Measurements from ENCODE around the gene NCR1.
"Not testable (repeated sequence)": the region's sequence is repeated elsewhere in the genome, so short reads cannot be mapped to it uniquely, and the experiment has no call there.

The NCR1 gene

GRCh38 chr19:54949412-54949811, 43.5 kb downstream of the NCR1 start:
- no peak for DNase-seq (ENCODE audit: low spot score)
- H3K4me3 ChIP-seq = no peak overlapping the region
- TF ChIP-seq, protein P1, sequence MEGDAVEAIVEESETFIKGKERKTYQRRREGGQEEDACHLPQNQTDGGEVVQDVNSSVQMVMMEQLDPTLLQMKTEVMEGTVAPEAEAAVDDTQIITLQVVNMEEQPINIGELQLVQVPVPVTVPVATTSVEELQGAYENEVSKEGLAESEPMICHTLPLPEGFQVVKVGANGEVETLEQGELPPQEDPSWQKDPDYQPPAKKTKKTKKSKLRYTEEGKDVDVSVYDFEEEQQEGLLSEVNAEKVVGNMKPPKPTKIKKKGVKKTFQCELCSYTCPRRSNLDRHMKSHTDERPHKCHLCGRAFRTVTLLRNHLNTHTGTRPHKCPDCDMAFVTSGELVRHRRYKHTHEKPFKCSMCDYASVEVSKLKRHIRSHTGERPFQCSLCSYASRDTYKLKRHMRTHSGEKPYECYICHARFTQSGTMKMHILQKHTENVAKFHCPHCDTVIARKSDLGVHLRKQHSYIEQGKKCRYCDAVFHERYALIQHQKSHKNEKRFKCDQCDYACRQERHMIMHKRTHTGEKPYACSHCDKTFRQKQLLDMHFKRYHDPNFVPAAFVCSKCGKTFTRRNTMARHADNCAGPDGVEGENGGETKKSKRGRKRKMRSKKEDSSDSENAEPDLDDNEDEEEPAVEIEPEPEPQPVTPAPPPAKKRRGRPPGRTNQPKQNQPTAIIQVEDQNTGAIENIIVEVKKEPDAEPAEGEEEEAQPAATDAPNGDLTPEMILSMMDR (IDR thresholded peaks at IDR 0.05) = no peak
- no peak overlapping the region for H3K27ac ChIP-seq

- DNase-seq (ENCODE audit: low spot score); H3K27ac ChIP-seq; H3K4me3 ChIP-seq: not testable (repeated sequence)
These were observed 44.6 kb downstream of the NCR1 start for GRCh38 chr19:54950580-54950979.

DNA sequence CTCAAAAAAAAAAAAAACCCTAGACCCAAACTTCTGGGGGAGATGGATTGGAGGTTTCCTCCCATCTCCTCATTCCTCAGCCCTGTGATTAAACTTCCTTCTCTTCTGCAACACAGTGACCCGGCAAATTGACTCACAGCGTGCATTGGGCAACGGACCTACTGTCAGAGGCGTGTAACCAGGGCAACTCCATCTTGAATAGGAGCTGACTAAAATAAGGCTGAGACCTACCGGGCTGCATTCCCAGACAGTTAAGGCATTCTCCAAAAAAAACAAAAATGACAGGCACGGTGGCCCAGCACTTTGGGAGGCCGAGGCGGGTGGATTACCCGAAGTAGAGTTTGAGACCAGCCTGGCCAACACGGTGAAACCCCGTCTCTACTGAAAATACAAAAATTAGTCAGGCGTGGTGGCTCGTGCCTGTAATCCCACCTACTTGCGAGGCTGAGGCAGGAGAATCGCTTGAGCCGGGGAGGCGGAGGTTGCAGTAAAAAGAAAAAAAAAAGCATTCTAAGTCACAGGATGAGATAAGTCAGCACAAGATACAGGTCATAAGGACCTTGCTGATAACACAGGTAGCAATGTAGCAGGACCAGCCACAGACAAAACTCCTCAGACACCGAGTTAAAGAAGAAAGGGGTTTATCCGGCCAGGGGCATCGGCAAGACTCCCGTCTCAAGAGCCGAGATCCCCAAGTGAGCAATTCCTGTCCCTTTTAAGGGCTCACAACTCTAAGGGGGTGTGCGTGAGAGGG, 46.8 kb downstream of the NCR1 start:
- Histone ChIP-seq H3K27ac (no peak overlapping the region), H3K4me3 (no peak overlapping the region)
- TF ChIP-seq, protein P1 (IDR thresholded peaks at IDR 0.05) = no peak
- no peak for DNase-seq (ENCODE audit: low spot score)

- H3K4me3 ChIP-seq; H3K27ac ChIP-seq; DNase-seq (ENCODE audit: low spot score): not testable (repeated sequence)
These were observed 47.4 kb downstream of the NCR1 start for GRCh38 chr19:54953345-54953713.

GRCh38 chr19:54955376-54955775, 49.4 kb downstream of the NCR1 start:
- DNase-seq (ENCODE audit: low spot score) = no peak
- no peak overlapping the region for H3K27ac ChIP-seq
- H3K4me3 ChIP-seq = no peak overlapping the region
- TF ChIP-seq, protein P1 (IDR thresholded peaks at IDR 0.05) = no peak

DNA sequence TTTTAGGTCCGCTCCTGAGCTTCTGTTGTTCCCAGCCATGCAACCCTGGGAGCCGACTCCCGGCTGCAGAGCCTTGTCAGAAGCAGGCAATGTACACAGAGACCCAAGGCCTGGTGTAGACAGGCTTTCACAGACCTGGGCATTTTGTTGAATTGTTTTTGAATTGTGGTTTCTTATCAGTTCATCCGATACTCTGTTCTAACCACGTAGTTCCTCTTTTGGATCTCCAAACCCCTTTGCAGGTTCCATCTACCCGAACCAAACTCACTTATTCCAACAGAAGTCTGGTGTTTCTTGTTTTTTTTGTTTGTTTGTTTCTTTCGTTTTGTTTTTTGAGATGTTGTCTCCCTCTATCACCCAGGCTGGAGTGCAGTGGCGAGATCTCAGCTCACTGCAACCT, 53.9 kb downstream of the NCR1 start:
- H3K4me3 ChIP-seq = no peak overlapping the region
- no peak overlapping the region for H3K27ac ChIP-seq
- TF ChIP-seq, protein P1 (IDR thresholded peaks at IDR 0.05) = no peak
- DNase-seq (ENCODE audit: low spot score) = no peak

Data from coronary artery (tissue), 2 donors.